Activated T-cell treated with anti-CD3 and anti-CD28 coated beads, Interleukin-2, amount 50 U/mL, for 4 hours (primary cell): ENCODE results near the gene CHN2. TPM values are rescaled to one million over a fixed set of nuclear protein-coding genes. Genes with fewer than 3 reads are reported as not detected.

Experiments used
- ATAC-seq, 2 donors: fragments of 200-7000 bp; cut with Tn5 transposase; one replicate each; pipeline ENCODE4 v1.10.0; 2021
- DNase-seq: peaks from one replicate; pipeline ENCODE4 v3.0.0-alpha.2; 2020
- H3K27me3 Mint-ChIP-seq: one replicate; pipeline ENCODE4 v1.8.0; 2021; ENCODE audit warnings: low read depth, mixed read lengths
- H3K36me3 Mint-ChIP-seq: one replicate; pipeline ENCODE4 v1.8.0; 2022; ENCODE audit warnings: mixed read lengths; ENCODE audit not compliant: insufficient read depth
- H3K4me1 Mint-ChIP-seq: one replicate; pipeline ENCODE4 v1.8.0; 2021; ENCODE audit warnings: low read depth, mixed read lengths
- H3K4me3 Mint-ChIP-seq: one replicate; pipeline ENCODE4 v1.8.0; 2021; ENCODE audit warnings: mild to moderate bottlenecking, moderate library complexity, mixed read lengths
- H3K9me3 Mint-ChIP-seq: one replicate; pipeline ENCODE4 v1.8.0; 2021; ENCODE audit warnings: mixed read lengths
- total RNA-seq, 3 donors: library from RNA; stranded (reverse); gene quantifications; one replicate each; pipeline ENCODE4 v1.2.1, GENCODE V29; 2021

The CHN2 gene
- total RNA-seq, 3 donors from 2014 or later = 1.1 to 1.5 (median 1.4) TPM

DNA sequence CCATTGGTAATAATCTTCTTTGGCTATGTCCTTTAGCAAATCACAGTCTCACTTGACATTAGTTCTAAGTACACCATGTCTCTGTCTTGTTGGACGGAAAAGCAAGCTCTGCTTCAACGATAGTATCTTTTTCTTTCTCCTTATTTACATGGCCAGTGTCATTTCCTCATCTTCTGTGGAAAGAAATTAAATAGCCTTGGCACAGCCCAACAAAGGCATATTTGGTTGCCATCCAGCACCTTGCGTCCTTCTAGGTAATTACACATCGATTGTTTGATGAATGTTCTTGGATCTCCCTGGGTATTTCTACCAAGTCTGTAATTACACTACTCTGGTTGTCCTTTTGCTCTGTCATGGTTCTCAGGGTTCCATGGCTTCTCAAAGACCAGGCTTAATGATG lies 183.1 kb downstream of the CHN2 start:
- no peaks in the 10 kb centered on the region for H3K9me3 Mint-ChIP-seq
- H3K36me3 Mint-ChIP-seq = no peaks in the 10 kb centered on the region
- H3K27me3 Mint-ChIP-seq = peaks cover 3% of the 10 kb centered on the region
- no peak overlapping the region for H3K4me3 Mint-ChIP-seq
- no peak for ATAC-seq
- no peaks in the 10 kb centered on the region for H3K4me1 Mint-ChIP-seq
- no peak for DNase-seq

DNA sequence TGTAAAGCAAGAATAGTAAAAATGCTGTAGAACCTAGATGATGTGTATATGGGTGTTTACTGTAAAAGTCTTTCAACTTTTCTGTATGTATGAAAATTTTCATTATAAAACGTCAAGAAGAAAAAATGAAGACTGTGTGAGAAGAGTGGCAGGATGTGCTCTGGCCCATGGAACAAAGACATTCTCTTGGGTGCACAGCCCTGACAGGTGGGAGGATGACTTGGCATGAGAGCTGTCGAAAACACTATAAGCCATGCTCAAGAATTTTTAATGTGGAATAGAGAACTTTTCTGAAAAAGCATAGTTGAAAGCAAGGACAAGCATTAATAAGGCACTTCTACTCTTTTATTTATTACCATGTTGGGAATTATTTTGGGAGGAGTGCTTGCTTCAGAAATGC lies 185.0 kb downstream of the CHN2 start:
- ATAC-seq = no peak
- Mint-ChIP-seq H3K4me3 (no peak overlapping the region), H3K27me3 (peaks cover 3% of the 10 kb centered on the region), H3K4me1 (no peaks in the 10 kb centered on the region), H3K9me3 (no peaks in the 10 kb centered on the region), H3K36me3 (no peaks in the 10 kb centered on the region)
- DNase-seq = no peak

DNA sequence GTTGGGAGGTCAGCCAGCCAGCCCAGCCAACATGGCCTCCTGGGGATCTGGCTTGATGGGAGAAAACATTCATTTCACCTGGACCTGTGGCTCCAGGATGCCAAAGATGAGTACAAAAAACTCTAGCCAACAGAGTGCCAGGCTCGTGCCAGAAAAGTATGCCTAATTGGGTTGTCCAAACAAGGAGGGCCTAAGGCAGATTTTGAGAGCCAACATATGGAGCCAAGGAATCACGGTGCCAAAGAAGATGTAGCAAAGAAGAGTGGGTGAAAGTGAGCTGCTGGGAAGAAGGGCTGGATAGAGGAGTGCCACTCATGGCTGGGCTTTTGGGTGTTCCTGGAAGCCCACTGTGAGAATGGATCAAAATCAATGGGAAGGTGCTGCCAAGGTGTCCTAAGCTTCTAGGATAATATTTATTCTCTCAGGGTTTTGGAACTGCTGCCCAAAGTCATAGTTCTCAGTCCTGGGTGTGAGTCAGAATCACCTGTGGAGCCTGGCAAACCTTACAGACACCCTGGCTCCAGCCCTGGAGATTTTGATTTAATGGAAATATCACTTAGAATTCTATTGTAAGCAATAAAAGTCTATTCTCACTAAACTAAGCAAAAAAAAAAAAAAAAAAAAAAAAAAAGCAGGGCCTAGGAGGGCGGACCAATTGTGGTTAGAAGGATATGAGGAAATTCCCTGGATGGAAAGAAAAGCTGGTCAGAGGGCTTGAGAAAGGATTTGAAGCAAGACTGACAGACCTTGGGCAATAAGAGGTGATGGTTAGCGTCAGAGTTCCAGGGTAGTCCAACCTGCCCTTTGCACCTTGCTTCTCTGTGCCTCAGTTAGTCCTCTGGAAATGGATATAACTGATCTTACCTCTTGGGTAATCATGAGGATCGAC lies 186.9 kb downstream of the CHN2 start:
- DNase-seq = no peak
- Mint-ChIP-seq H3K27me3 (peaks cover 3% of the 10 kb centered on the region), H3K4me3 (no peak overlapping the region), H3K36me3 (no peaks in the 10 kb centered on the region), H3K9me3 (no peaks in the 10 kb centered on the region), H3K4me1 (no peaks in the 10 kb centered on the region)
- ATAC-seq = no peak

DNA sequence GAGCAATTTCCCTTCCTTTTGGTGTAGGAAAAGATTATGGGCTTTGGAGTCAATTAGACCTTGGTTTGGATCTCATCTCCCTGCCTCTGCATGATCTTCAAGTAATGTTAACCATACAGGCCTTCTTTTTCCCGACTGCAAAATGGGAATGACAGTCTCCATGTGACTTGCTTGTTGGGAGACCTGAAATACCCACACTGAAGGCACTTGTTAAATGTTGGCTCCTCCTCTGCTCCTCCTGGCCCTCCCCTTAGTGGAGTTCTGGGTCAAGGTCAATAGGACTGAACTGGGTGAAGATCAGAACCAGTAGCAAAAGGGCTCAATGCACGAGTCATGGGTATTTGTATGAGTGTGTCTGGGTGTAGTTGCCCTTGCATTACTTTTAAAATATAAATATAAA lies 189.7 kb downstream of the CHN2 start:
- ATAC-seq (no peak), DNase-seq (no peak)
- no peaks in the 10 kb centered on the region for H3K4me1 Mint-ChIP-seq
- H3K36me3 Mint-ChIP-seq = no peaks in the 10 kb centered on the region
- H3K27me3 Mint-ChIP-seq = peaks cover 2% of the 10 kb centered on the region
- no peaks in the 10 kb centered on the region for H3K9me3 Mint-ChIP-seq
- no peak overlapping the region for H3K4me3 Mint-ChIP-seq

DNA sequence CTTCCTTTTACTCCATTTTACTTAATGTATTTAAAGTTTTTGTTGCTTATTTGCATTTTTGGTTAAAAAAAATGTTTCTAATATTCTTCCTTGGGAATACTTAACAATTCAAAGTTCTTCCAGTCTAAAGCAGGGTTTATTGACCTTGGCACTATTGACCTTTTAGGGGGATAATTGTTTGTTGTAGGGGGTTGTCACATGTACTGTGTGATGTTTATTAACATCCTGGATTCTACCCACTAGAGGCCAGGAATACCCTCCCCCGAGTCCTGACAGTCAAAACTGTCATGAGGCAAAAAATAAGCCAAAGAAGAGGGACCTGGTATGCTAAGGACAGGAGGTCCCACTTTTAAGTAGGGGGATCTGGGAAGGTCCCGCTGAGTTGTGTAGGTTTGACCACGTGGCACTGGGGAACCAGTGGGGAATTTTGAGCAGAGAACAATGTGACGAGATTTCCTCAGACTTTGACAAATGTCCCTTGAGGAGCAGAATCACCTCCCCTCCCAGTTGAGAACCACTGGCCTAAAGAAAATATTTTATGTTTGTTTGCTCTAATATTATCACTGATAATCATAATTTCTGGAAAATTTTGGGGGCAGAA lies 190.7 kb downstream of the CHN2 start:
- Mint-ChIP-seq H3K36me3 (no peaks in the 10 kb centered on the region), H3K4me1 (no peaks in the 10 kb centered on the region), H3K27me3 (no peaks in the 10 kb centered on the region), H3K9me3 (no peaks in the 10 kb centered on the region), H3K4me3 (no peak overlapping the region)
- ATAC-seq (no peak), DNase-seq (no peak)

DNA sequence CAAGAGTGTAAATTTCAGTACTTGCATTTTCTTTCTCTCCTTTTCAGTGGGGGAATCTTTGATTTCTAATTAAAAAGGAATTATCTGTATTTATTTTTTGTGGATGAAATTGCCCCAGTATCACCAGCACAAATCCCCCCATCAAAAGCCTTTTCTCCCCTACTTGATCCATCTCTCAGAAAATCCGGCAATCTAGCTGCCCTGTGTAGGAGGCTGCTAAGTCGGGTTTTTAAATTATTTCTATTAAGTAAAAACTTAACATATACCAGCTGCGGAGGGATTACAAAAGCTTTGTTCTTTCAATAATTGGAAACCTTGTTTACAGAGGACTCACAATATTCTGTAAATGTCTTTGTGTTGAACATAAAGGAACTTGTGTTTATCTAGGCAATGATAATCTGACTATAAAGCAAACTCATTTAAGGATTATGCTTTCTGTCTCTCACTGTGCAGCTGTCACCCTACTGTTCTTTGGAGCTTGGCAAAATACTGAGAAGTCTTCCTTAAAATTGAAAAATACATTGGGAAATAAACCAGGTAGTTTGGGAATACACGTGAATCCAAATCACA lies 191.7 kb downstream of the CHN2 start:
- H3K4me3 Mint-ChIP-seq = no peak overlapping the region
- no peak for ATAC-seq
- no peaks in the 10 kb centered on the region for H3K4me1 Mint-ChIP-seq
- no peaks in the 10 kb centered on the region for H3K36me3 Mint-ChIP-seq
- H3K9me3 Mint-ChIP-seq = no peaks in the 10 kb centered on the region
- H3K27me3 Mint-ChIP-seq = no peaks in the 10 kb centered on the region
- DNase-seq = no peak

DNA sequence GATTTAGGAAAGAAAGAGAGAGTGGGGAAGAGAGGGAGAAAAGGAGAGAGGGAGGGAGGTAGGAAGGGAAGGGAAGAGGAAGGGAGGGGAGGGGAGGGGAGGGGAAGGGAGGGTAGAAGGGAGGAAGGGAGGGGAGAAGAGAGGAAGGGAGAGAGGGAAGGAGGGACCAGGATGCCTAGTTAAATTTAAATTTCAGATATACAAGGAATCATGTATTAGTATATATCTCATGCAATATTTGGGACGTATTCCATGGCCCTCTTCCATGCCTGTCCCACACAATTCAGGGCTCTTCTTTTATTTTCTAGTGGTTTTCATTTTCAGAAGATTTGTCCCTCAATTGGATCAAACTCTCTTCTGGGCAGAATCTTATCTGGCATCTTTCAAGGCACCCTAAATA lies 196.7 kb downstream of the CHN2 start:
- Mint-ChIP-seq H3K4me1 (no peaks in the 10 kb centered on the region), H3K4me3 (no peak overlapping the region), H3K27me3 (peaks cover 2% of the 10 kb centered on the region), H3K36me3 (no peaks in the 10 kb centered on the region), H3K9me3 (no peaks in the 10 kb centered on the region)
- ATAC-seq (no peak), DNase-seq (no peak)

DNA sequence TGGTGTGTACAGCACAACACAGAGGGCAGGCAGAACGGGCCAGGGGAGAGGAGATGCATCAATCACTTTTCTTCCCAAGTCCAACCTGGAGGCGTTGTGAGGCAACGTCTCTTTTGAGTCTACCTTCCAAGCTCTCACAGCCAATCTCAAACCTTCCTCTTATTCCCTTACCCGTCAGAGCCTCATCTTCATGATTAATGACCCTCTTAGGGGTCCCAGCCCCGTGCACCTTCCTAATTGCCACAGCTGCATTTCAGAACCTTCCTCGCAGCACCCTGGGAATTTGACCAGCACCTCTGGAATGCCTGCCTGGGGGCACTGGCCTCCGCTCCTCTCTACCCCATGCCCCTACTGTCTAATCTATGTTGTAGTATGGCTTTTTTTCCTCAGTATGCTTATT lies 199.7 kb downstream of the CHN2 start:
- ATAC-seq = no peak
- Mint-ChIP-seq H3K4me3 (no peak overlapping the region), H3K9me3 (no peaks in the 10 kb centered on the region), H3K4me1 (no peaks in the 10 kb centered on the region), H3K36me3 (no peaks in the 10 kb centered on the region), H3K27me3 (peaks cover 2% of the 10 kb centered on the region)
- no peak for DNase-seq

DNA sequence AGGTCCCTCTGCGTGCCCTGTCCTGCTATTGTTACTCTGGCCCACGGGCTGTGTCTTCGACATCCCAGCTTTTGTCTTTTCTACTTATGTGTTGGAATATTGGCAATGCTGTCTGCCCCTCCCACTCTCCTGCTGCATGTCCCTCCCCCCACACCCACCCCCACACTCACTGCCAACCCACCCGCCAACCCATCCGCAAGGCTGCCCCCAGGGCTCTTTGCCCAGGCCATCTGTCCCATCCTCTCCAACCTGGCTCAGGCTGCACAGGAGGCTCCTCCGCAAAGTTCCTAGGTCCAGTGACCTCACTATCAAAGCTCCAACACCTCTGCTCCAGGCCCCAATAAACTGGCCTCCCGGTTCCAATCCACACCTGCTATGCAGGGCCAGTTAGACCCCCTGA lies 202.0 kb downstream of the CHN2 start:
- DNase-seq = no peak
- peaks cover 2% of the 10 kb centered on the region for H3K27me3 Mint-ChIP-seq
- no peak overlapping the region for H3K4me3 Mint-ChIP-seq
- no peaks in the 10 kb centered on the region for H3K9me3 Mint-ChIP-seq
- no peaks in the 10 kb centered on the region for H3K4me1 Mint-ChIP-seq
- H3K36me3 Mint-ChIP-seq = no peaks in the 10 kb centered on the region
- ATAC-seq = no peak

DNA sequence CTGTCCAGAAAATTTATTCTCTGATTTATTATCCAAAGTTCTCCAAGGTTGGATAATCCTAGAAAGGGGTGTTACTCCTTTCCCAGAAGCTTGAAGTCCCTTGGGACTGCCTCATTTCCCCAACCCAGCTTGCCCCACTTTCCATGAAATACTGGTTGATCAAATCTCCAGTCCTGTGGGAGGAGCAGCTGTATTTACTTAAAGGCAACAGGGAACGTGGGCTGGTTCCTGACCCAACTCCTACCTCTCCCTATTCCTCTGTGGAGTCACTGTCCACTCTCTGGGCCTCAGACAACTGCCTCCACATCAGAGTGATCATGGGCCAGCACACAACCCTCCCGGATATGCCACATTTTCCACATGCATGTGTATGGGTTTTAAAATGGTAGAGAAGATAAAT lies 202.8 kb downstream of the CHN2 start:
- peaks cover 2% of the 10 kb centered on the region for H3K27me3 Mint-ChIP-seq
- H3K36me3 Mint-ChIP-seq = no peaks in the 10 kb centered on the region
- ATAC-seq (no peak), DNase-seq (no peak)
- H3K4me3 Mint-ChIP-seq = no peak overlapping the region
- no peaks in the 10 kb centered on the region for H3K4me1 Mint-ChIP-seq
- no peaks in the 10 kb centered on the region for H3K9me3 Mint-ChIP-seq

DNA sequence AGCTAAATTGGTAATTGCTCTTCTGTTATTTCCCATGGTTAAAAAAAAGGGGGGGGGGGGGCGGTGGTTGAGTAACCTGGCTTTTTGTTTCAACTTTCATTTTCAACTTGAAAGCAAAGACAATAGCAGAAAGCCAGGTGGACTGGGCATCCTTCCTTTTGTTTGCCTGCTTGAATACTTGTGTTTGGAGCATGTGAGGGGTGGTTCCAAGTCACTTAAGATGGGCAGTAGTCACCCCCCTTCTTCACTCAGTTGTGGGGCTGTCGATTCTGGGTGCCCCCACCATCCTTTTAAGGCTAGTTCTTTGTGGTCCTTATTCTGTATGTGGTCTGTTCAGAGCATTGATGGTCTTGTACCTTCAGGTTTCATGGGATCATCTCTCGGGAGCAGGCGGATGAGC lies 203.4 kb downstream of the CHN2 start:
- ATAC-seq (no peak), DNase-seq (no peak)
- Mint-ChIP-seq H3K36me3 (no peaks in the 10 kb centered on the region), H3K4me3 (no peak overlapping the region), H3K9me3 (no peaks in the 10 kb centered on the region), H3K4me1 (no peaks in the 10 kb centered on the region), H3K27me3 (peaks cover 2% of the 10 kb centered on the region)

DNA sequence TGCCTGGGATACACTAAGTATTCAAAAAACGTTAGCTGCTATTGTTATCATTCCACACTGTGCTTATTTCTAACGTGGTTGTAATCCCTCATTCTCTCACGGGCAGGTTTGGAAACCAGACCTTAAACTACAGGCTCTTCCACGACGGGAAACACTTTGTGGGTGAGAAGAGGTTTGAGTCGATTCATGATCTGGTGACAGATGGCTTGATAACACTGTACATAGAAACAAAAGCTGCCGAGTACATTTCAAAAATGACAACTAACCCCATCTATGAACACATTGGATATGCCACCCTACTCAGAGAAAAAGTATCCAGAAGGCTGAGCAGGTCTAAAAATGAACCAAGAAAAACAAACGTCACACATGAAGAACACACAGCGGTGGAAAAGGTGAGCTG lies 205.9 kb downstream of the CHN2 start:
- no peaks in the 10 kb centered on the region for H3K27me3 Mint-ChIP-seq
- H3K36me3 Mint-ChIP-seq = no peaks in the 10 kb centered on the region
- DNase-seq (no peak), ATAC-seq (no peak)
- H3K4me3 Mint-ChIP-seq = no peak overlapping the region
- H3K9me3 Mint-ChIP-seq = no peaks in the 10 kb centered on the region
- no peaks in the 10 kb centered on the region for H3K4me1 Mint-ChIP-seq

DNA sequence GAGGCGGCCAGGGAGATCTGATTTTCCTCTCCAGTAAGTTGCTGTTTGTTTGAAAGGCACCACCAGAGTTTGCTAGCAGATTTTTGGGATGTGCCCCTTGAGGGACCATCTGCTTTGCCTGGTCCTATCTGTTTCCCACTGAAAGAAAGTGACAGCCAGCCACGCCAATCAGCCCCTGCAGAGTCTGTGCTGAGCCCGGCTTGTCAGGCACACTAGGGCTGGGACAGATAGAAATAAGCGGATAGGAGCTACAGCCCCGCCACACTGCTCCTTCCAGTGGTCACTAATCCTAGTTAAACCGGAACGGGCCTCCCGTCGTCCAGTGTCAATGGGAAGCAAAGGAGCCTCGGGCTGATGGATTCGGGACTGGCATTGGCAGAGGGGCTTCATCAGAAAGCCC lies 207.2 kb downstream of the CHN2 start:
- DNase-seq (no peak), ATAC-seq (no peak)
- Mint-ChIP-seq H3K36me3 (no peaks in the 10 kb centered on the region), H3K27me3 (no peaks in the 10 kb centered on the region), H3K4me3 (no peak overlapping the region), H3K4me1 (no peaks in the 10 kb centered on the region), H3K9me3 (no peaks in the 10 kb centered on the region)

DNA sequence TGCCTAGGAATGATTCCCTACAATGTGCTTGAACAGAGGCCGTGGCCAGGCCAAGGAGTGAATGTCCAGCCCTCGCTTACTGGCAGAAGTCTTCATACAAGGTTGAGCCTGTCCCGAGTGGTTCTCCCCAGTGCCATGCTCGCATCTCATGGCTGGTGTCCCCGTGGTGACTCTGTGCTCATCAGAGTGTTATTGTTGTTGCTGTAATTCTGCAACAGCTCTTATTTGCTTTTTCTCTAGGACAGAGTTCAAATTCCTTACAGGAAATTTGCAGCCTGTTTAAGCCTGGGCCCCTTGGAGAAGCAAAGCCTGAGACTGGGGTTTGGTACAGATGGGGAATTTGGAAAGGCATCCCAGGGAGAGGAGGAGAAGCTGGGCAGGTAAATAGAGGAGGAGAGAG lies 211.3 kb downstream of the CHN2 start:
- Mint-ChIP-seq H3K4me3 (no peak overlapping the region), H3K4me1 (no peaks in the 10 kb centered on the region), H3K36me3 (no peaks in the 10 kb centered on the region), H3K9me3 (no peaks in the 10 kb centered on the region), H3K27me3 (peaks cover 7% of the 10 kb centered on the region)
- ATAC-seq (no peak), DNase-seq (no peak)

DNA sequence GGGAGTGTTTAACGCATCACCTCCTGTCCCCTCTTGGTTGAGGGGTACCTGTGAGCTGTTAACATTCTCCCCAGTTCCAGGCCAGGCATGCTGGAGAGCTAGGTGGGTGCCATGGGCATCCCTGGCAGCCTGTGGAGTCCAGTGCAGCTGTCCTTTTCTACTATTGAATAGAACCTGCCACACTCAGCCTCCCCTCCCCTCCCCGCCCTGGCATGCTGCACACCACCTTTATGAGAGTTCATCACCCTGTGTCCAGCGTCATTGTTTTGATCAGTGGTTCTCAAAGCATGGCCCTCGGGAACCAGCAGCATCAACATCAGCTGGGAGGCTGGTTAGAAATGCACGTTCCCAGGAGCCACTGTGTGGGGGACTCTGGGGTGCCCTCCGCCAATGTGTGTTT lies 211.8 kb downstream of the CHN2 start:
- DNase-seq (no peak), ATAC-seq (no peak)
- no peaks in the 10 kb centered on the region for H3K36me3 Mint-ChIP-seq
- H3K27me3 Mint-ChIP-seq = peaks cover 7% of the 10 kb centered on the region
- H3K9me3 Mint-ChIP-seq = no peaks in the 10 kb centered on the region
- H3K4me1 Mint-ChIP-seq = no peaks in the 10 kb centered on the region
- H3K4me3 Mint-ChIP-seq = no peak overlapping the region
